ENCODE data around the gene ANG.

Gene ANG

GRCh38 chr14:20676072-20676471 is 12.5 kb upstream of the ANG start:
- no peak for DNase-seq (ENCODE audit: low read depth)

GRCh38 chr14:20679907-20680306 is 8.7 kb upstream of the ANG start:
- no peak for DNase-seq (ENCODE audit: low read depth)

- no peak for DNase-seq (ENCODE audit: low read depth)
Measured at GRCh38 chr14:20680363-20680762, 8.2 kb upstream of the ANG start.

- DNase-seq (ENCODE audit: low read depth): peak; percentile 18
Measured at GRCh38 chr14:20680843-20681347, 7.7 kb upstream of the ANG start.

- peak; percentile 74 for DNase-seq (ENCODE audit: low read depth)
Measured at GRCh38 chr14:20681348-20682126, 7.0 kb upstream of the ANG start.

GRCh38 chr14:20682127-20682434 is 6.5 kb upstream of the ANG start:
- DNase-seq (ENCODE audit: low read depth): no peak

GRCh38 chr14:20682435-20683124 is 6.0 kb upstream of the ANG start:
- DNase-seq (ENCODE audit: low read depth): peak; percentile 65

GRCh38 chr14:20683125-20683890 is 5.3 kb upstream of the ANG start:
- peak; percentile 57 for DNase-seq (ENCODE audit: low read depth)

GRCh38 chr14:20683891-20684661 is 4.5 kb upstream of the ANG start, which contains the start of gene RNASE4:
TSS of gene RNASE4 (plus strand) at chr14:20684560. CDS start at chr14:20699372, 14,812 bp downstream.
- DNase-seq (ENCODE audit: low read depth): peak; percentile 68

GRCh38 chr14:20684662-20685456 is 3.7 kb upstream of the ANG start:
- no peak for DNase-seq (ENCODE audit: low read depth)

GRCh38 chr14:20686386-20687143 is 2.0 kb upstream of the ANG start:
- DNase-seq (ENCODE audit: low read depth): no peak

GRCh38 chr14:20687362-20688166 is 1.0 kb upstream of the ANG start:
- DNase-seq (ENCODE audit: low read depth): no peak

GRCh38 chr14:20690848-20691640 is 2.5 kb downstream of the ANG start:
- DNase-seq (ENCODE audit: low read depth): no peak

- no peak for DNase-seq (ENCODE audit: low read depth)
Measured at GRCh38 chr14:20692116-20692751, 3.7 kb downstream of the ANG start.

- DNase-seq (ENCODE audit: low read depth): no peak
Measured at GRCh38 chr14:20696764-20697163, 8.2 kb downstream of the ANG start.

GRCh38 chr14:20697273-20698017 is 8.9 kb downstream of the ANG start:
- peak; percentile 40 for DNase-seq (ENCODE audit: low read depth)

GRCh38 chr14:20698018-20698329 is 9.4 kb downstream of the ANG start:
- no peak for DNase-seq (ENCODE audit: low read depth)

GRCh38 chr14:20698934-20699333 is 10.4 kb downstream of the ANG start:
- no peak for DNase-seq (ENCODE audit: low read depth)

All from activated T-helper 9 cell treated with anti-CD3 and anti-CD28 coated beads, Interleukin-2, amount 50 U/mL, for 16 hours (primary cell).